Transverse colon (tissue), 4 donors: ENCODE measurements around the gene GAB1.

Source experiments
- CTCF ChIP-seq, 5 experiments: fragments of 200-600 bp in 3 of 5; fragments of 450-650 bp in 2 of 5; sonication (generic) in 3 of 5; IDR thresholded peaks; 1 replicate in 2 of 5; 2 replicates in 3 of 5; pipeline ENCODE4 v1.5.1; 2016 to 2017; ENCODE audit warnings: antibody characterized with exemption in 5 of 5, inconsistent platforms in 3 of 5, mild to moderate bottlenecking in 2 of 5, moderate library complexity in 1 of 5
- EP300 ChIP-seq: sonication (generic); formaldehyde crosslinking; IDR thresholded peaks from one replicate; pipeline ENCODE4 v1.6.1; 2017; ENCODE audit warnings: antibody characterized with exemption, low read depth
- POLR2A ChIP-seq: fragments of 450-650 bp; IDR thresholded peaks from one replicate; pipeline ENCODE4 v1.6.1; 2016; ENCODE audit warnings: antibody characterized with exemption, mild to moderate bottlenecking, moderate library complexity
- POLR2AphosphoS5 ChIP-seq, 3 donors: sonication (generic); formaldehyde crosslinking; IDR thresholded peaks; one replicate each; pipeline ENCODE4 v1.6.1; 2016; ENCODE audit warnings: antibody characterized with exemption in 3 of 3

- TF ChIP-seq POLR2A (no peak), POLR2AphosphoS5 (IDR thresholded peaks at IDR 0.05) (peak in 2 of 3 donors; percentile 9 to 54), CTCF (IDR thresholded peaks at IDR 0.05) (no peak), EP300 (no peak)
Measured at GRCh38 chr4:143351774-143352451, 15.2 kb downstream of the GAB1 start.
